Measurements from ENCODE around the gene ZMYND11.
A peak's percentile ranks its signal among the peaks of the same experiment; 100 is the strongest.

Gene ZMYND11

GRCh38 chr10:127612-128432, 7.4 kb upstream of the ZMYND11 start:
- H3K4me3 ChIP-seq (ENCODE audit: control insufficient read depth, low read depth, low read length): no peak overlapping the region
- DNase-seq (ENCODE audit: low read depth): no peak
- TF ChIP-seq, protein P1, sequence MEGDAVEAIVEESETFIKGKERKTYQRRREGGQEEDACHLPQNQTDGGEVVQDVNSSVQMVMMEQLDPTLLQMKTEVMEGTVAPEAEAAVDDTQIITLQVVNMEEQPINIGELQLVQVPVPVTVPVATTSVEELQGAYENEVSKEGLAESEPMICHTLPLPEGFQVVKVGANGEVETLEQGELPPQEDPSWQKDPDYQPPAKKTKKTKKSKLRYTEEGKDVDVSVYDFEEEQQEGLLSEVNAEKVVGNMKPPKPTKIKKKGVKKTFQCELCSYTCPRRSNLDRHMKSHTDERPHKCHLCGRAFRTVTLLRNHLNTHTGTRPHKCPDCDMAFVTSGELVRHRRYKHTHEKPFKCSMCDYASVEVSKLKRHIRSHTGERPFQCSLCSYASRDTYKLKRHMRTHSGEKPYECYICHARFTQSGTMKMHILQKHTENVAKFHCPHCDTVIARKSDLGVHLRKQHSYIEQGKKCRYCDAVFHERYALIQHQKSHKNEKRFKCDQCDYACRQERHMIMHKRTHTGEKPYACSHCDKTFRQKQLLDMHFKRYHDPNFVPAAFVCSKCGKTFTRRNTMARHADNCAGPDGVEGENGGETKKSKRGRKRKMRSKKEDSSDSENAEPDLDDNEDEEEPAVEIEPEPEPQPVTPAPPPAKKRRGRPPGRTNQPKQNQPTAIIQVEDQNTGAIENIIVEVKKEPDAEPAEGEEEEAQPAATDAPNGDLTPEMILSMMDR (IDR thresholded peaks at IDR 0.05; ENCODE audit: control insufficient read depth, insufficient read depth, low read depth, low read length, missing control alignments): no peak

DNA sequence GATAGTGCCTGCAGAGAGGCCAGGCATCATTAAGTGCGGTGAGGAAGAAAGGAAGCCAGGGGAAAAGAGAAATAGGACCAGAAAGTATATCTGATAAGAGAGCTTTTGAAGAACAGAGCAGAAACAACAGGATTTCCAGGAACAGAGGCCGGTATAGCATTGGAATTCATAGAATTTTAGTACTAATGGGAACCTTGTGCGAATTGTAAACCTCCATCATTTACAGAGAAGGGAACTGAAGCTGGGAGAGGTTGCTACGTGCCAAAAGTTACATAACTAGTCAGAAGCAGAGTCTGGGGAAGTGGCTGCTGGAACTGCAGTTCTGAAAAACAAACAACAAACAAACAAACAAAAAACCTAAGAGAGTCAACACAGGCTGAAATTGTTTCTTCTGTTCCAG, 5.4 kb upstream of the ZMYND11 start:
- no peak overlapping the region for H3K4me3 ChIP-seq (ENCODE audit: control insufficient read depth, low read depth, low read length)
- no peak for DNase-seq (ENCODE audit: low read depth)
- TF ChIP-seq, protein P1 (IDR thresholded peaks at IDR 0.05; ENCODE audit: control insufficient read depth, insufficient read depth, low read depth, low read length, missing control alignments): no peak

- TF ChIP-seq, protein P1 (IDR thresholded peaks at IDR 0.05; ENCODE audit: control insufficient read depth, insufficient read depth, low read depth, low read length, missing control alignments): no peak
- peak overlapping the region; percentile 3; the same call in 1 of the 2 replicates for H3K4me3 ChIP-seq (ENCODE audit: control insufficient read depth, low read depth, low read length)
- no peak for DNase-seq (ENCODE audit: low read depth)
Observed at GRCh38 chr10:132946-133898, 2.0 kb upstream of the ZMYND11 start.

GRCh38 chr10:134247-135131, 766 bp upstream of the ZMYND11 start:
- TF ChIP-seq, protein P1 (IDR thresholded peaks at IDR 0.05; ENCODE audit: control insufficient read depth, insufficient read depth, low read depth, low read length, missing control alignments): no peak
- no peak for DNase-seq (ENCODE audit: low read depth)
- H3K4me3 ChIP-seq (ENCODE audit: control insufficient read depth, low read depth, low read length): peak overlapping the region; percentile 79

DNA sequence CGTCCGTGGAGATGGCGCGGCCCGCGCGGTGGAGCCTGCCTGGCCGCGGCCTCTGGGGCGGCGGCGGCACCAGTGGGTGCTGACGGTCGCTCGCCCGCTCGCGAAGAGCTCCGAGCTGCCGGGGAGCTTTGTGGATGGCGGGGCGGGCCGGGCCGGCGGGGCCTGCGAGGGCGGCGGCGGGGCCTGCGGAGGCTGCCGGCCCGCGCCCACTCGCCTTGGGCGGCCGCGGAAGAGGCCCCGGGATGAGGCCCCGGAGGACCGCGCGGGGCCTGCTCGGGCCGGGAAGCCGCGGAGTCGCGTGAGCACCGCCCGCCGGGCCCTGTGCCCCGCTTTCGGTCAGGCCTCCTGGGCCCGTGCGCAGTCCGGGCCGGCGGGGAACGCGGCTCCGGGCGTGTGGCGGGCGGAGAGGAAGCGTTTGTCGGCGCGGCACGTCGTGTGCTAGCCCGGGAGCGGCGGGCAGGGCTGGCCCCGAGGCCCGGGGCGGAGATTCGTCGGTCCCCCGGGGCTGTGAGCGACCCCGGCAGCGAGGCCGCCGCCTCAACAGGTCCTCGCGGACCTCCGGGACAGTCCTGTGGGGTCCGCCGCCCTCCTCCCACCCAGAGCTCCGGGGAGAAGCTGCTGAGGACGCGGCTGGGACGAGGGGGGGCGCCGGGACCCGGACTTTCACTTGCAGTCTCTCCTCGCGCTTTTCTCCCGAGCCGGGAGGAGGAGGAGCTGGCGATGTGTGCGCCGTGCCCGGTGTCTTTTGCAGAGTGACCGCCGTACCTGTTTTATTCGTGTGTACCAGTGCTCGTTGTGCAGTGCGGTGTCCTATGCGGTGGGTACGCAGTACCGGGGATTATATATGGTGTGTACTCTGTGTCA, 578 bp downstream of the ZMYND11 start:
- TF ChIP-seq, protein P1 (IDR thresholded peaks at IDR 0.05; ENCODE audit: control insufficient read depth, insufficient read depth, low read depth, low read length, missing control alignments): no peak
- peak overlapping the region; percentile 79 for H3K4me3 ChIP-seq (ENCODE audit: control insufficient read depth, low read depth, low read length)
- no peak for DNase-seq (ENCODE audit: low read depth)
